Endometrial microvascular endothelial cells (primary cell): Measurements from ENCODE around the gene ARHGAP35. TPM values are rescaled to one million over a fixed set of nuclear protein-coding genes. Genes with fewer than 3 reads are reported as not detected.
"Not testable (repeated sequence)": the region's sequence is repeated elsewhere in the genome, so short reads cannot be mapped to it uniquely, and the experiment has no call there.

Experiments used
- in situ Hi-C: cut with HindIII; loops from 2 replicates; pipeline ENCODE4 v1.10.0; 2017; ENCODE audit warnings: low sequenced_read_pairs, low pct_unique_long_range_greater_than_20kb; ENCODE audit errors: inconsistent ontology term
- total RNA-seq: library from RNA; depleted of rRNA; stranded (reverse); fragments of >200 nt; gene quantifications from one replicate; pipeline ENCODE4 v1.2.3, GENCODE V29; 2015; ENCODE audit errors: inconsistent ontology term

Gene ARHGAP35
- 24.3 TPM for total RNA-seq

- in situ Hi-C loops, result no loop called here
These were observed at the start of gene ARHGAP35 for GRCh38 chr19:46860846-46861690. Gene ARHGAP35 (plus strand): TSS chr19:46860997. CDS start chr19:46918676, 57,679 bp downstream.

- in situ Hi-C loops, result no loop called here
These were observed 47.6 kb upstream of the ARHGAP35 start for GRCh38 chr19:46812977-46813838.

DNA sequence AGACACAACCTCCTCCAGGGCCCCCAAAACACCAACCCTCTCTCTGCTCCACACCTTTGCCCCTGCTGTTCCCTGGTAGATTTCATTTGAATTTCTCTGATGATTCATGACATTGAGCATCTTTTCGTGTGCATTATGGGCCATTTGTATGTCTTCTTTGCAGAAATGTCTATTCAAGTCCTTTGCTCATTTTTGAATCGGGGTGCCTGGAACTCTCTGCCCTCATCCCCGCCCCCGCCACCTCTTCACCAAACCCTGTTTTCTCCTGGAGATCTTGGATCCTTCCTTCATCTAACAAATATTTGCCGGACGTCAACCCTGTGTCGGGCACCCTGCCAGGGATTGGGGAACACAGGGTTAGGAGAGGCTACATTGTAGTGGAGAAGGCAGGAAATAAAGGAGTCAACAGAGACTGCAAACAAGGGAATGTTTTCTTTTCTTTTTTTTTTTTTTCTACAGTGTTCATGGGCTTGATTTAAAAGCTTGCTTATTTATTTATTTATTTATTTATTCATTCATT, 46.9 kb upstream of the ARHGAP35 start:
- in situ Hi-C loops, result no loop called here

GRCh38 chr19:46815833-46816627, 44.8 kb upstream of the ARHGAP35 start:
- in situ Hi-C loops, result no loop called here

DNA sequence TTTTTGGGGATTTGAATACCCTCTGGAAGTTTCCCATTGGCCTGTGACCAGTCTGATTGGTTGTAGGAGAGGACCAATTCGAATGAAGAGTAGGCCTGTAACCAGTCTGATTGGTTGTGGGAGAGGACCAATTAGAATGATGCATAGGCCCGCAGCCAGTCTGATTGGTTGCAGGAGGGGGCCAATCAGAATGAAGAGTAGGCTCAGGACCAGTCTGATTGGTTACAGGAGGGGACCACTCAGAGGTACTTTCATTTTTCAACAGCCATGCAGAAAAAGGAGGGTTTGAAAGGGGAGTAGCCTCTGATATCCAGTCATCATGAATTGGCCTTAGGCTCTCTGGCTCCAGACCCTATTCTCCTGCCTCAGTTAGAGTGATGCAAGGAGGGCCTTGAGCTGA, 42.0 kb upstream of the ARHGAP35 start:
- in situ Hi-C loops, result no loop called here

- in situ Hi-C loops, result no loop called here
These were observed 39.0 kb upstream of the ARHGAP35 start for GRCh38 chr19:46821512-46822409.

DNA sequence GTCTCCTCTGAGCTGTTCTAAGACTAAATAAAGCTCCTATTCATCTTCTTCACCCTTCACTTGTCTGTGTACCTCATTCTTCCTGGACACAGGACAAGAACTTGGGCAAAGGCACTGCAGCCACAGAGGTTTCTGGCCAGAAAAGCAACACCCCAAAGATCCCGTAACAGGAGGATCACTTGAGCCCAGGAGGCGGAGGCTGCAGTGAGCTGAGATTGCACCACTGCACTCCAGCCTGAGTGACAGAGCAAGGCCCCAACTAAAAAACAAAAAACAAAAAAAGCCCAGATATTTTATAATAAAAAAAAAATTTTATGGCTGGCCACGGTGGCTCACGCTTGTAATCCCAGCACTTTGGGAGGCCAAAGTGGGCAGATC, 38.4 kb upstream of the ARHGAP35 start:
- in situ Hi-C loops, result not testable (repeated sequence)

- in situ Hi-C loops, result no loop called here
These were observed 37.7 kb upstream of the ARHGAP35 start for GRCh38 chr19:46823049-46823448.

GRCh38 chr19:46824890-46825730, 35.7 kb upstream of the ARHGAP35 start:
- in situ Hi-C loops, result no loop called here

GRCh38 chr19:46825731-46826055, 35.1 kb upstream of the ARHGAP35 start:
- in situ Hi-C loops, result no loop called here

DNA sequence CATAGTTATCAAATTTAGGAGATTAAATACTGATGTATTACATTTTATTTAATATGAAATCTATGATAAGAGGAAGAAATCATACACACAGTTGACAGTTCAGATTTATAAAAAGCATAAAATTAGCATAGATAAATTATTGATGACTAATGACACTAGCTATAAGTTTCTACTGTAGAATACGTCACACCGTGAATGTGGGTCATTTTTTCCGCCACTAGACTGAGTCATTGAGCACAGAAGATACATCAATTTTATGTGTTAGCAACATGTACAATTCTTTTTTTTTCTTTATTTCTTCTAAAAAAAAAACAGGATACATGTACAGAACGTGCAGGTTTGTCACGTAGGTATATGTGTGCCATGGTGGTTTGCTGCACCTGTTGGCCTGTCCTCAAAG, 32.3 kb upstream of the ARHGAP35 start:
- in situ Hi-C loops, result no loop called here

DNA sequence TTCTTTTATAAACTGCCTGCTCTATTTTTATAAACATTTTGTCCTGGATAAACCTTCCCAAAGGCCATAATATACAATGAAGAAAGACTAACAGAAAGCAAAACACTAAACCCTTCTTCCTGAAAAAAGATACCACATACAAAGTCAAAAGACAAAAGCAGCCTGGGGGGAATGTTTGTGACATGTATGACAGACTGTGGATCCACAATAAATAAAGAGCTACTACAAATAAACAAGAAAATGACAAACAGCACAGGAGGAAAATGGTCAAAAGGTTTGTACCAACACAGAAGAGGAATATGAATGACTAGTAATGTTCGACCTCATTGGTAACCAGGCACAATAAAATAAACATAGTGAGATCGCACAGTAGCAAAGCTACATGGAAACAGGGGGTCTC, 29.9 kb upstream of the ARHGAP35 start:
- in situ Hi-C loops, result no loop called here

- in situ Hi-C loops, result no loop called here
These were observed 26.7 kb upstream of the ARHGAP35 start for GRCh38 chr19:46834121-46834520.

- in situ Hi-C loops, result no loop called here
These were observed 25.8 kb upstream of the ARHGAP35 start for GRCh38 chr19:46834984-46835383.

DNA sequence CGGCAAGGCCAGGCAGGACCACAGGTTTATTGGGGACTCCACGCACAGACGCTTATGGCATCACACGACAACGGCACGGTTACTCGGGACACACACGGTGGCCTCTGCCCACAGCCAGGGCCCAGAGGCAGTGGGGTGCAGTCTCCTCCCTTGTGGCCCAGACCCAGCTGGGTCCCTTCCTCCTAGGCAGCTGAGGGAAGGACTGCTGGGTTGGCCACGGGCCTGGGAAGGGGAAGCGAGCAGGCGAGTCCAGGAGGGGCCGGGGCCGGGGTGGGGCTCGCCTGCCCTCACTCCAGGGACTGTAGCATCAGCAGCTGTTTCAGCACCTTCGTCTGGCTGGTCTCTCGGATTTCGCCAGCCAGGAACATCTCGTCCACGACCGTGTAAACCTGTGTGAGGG, 22.6 kb upstream of the ARHGAP35 start:
- in situ Hi-C loops, result no loop called here

GRCh38 chr19:46839752-46840497, 20.9 kb upstream of the ARHGAP35 start:
- in situ Hi-C loops, result no loop called here

DNA sequence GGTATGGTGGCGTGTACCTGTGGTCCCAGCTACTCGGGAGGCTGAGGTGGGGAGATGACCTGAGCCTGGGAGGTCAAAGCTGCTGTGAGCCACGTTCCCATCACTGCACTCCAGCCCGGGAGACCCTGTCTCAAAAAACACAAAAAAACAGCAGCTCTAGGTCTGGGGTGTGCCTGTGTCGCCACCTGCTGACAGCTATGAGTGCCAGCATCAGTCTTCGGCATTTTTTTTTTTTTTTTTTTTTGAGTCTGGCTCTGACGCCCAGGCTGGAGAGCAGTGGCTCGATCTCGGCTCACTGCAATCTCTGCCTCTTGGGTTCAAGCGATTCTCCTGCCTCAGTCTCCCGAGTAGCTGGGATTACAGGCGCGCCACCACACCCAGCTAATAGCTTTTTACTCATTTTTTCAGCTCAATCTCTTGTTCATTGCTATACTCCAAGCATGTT, 20.3 kb upstream of the ARHGAP35 start:
- in situ Hi-C loops, result no loop called here
